Measurements from ENCODE around the gene SYNE1.

Gene SYNE1

GRCh38 chr6:152595499-152595898, 41.7 kb downstream of the SYNE1 start:
- H3K9me2 ChIP-seq (replicated peaks; ENCODE audit: insufficient read depth, low read length) = no peaks in the 10 kb centered on the region
- H3K27ac ChIP-seq (ENCODE audit: low read depth, low read length) = no peak overlapping the region
- H3K27me3 ChIP-seq (ENCODE audit: low read length) = no peaks in the 10 kb centered on the region
- no peak overlapping the region for H3K4me3 ChIP-seq (ENCODE audit: insufficient read depth, low read length, poor library complexity, severe bottlenecking)
- no peaks in the 10 kb centered on the region for H3K9me3 ChIP-seq (ENCODE audit: insufficient read depth, low read length)
- H3K9ac ChIP-seq (ENCODE audit: low read length) = no peak overlapping the region
- no peaks in the 10 kb centered on the region for H3F3A ChIP-seq (ENCODE audit: insufficient read depth)
- TF ChIP-seq EZH2phosphoT487 (conservative IDR thresholded peaks at IDR 0.05; ENCODE audit: low read length) (no peak), CTCF (IDR thresholded peaks at IDR 0.05; ENCODE audit: insufficient read depth, low read length, poor library complexity, severe bottlenecking) (no peak)
- no peaks in the 10 kb centered on the region for H3K36me3 ChIP-seq (ENCODE audit: low read length)
- H3K79me2 ChIP-seq (ENCODE audit: insufficient read depth, low read length) = no peaks in the 10 kb centered on the region
- no peak overlapping the region for H2AFZ ChIP-seq (ENCODE audit: low read depth, low read length, severe bottlenecking)
- no peak overlapping the region for H3K4me2 ChIP-seq (ENCODE audit: low read depth, low read length, poor library complexity, severe bottlenecking)
- no peaks in the 10 kb centered on the region for H4K20me1 ChIP-seq (ENCODE audit: low read depth, low read length)

- no peak overlapping the region for H2AFZ ChIP-seq (ENCODE audit: low read depth, low read length, severe bottlenecking)
- H3K9ac ChIP-seq (ENCODE audit: low read length) = no peak overlapping the region
- no peak overlapping the region for H3K4me3 ChIP-seq (ENCODE audit: insufficient read depth, low read length, poor library complexity, severe bottlenecking)
- no peaks in the 10 kb centered on the region for H3K27me3 ChIP-seq (ENCODE audit: low read length)
- no peaks in the 10 kb centered on the region for H3K36me3 ChIP-seq (ENCODE audit: low read length)
- no peaks in the 10 kb centered on the region for H3K9me2 ChIP-seq (replicated peaks; ENCODE audit: insufficient read depth, low read length)
- no peaks in the 10 kb centered on the region for H4K20me1 ChIP-seq (ENCODE audit: low read depth, low read length)
- no peaks in the 10 kb centered on the region for H3K79me2 ChIP-seq (ENCODE audit: insufficient read depth, low read length)
- no peak overlapping the region for H3K4me2 ChIP-seq (ENCODE audit: low read depth, low read length, poor library complexity, severe bottlenecking)
- TF ChIP-seq EZH2phosphoT487 (conservative IDR thresholded peaks at IDR 0.05; ENCODE audit: low read length) (no peak), CTCF (IDR thresholded peaks at IDR 0.05; ENCODE audit: insufficient read depth, low read length, poor library complexity, severe bottlenecking) (no peak)
- H3K27ac ChIP-seq (ENCODE audit: low read depth, low read length) = no peak overlapping the region
- H3K9me3 ChIP-seq (ENCODE audit: insufficient read depth, low read length) = no peaks in the 10 kb centered on the region
- no peaks in the 10 kb centered on the region for H3F3A ChIP-seq (ENCODE audit: insufficient read depth)
Measured at GRCh38 chr6:152594701-152595100, 42.5 kb downstream of the SYNE1 start.

- no peaks in the 10 kb centered on the region for H4K20me1 ChIP-seq (ENCODE audit: low read depth, low read length)
Measured at GRCh38 chr6:152588456-152588855, 48.7 kb downstream of the SYNE1 start.

More at GRCh38 chr6:152588456-152588855, 48.7 kb downstream of the SYNE1 start:
- Histone ChIP-seq H3K79me2 (ENCODE audit: insufficient read depth, low read length) (no peaks in the 10 kb centered on the region), H3K27ac (ENCODE audit: low read depth, low read length) (no peak overlapping the region), H2AFZ (ENCODE audit: low read depth, low read length, severe bottlenecking) (no peak overlapping the region), H3K27me3 (ENCODE audit: low read length) (no peaks in the 10 kb centered on the region), H3K9me3 (ENCODE audit: insufficient read depth, low read length) (no peaks in the 10 kb centered on the region), H3K9me2 (replicated peaks; ENCODE audit: insufficient read depth, low read length) (no peaks in the 10 kb centered on the region), H3K36me3 (ENCODE audit: low read length) (no peaks in the 10 kb centered on the region), H3K4me2 (ENCODE audit: low read depth, low read length, poor library complexity, severe bottlenecking) (no peak overlapping the region), H3K4me3 (ENCODE audit: insufficient read depth, low read length, poor library complexity, severe bottlenecking) (no peak overlapping the region), H3K9ac (ENCODE audit: low read length) (no peak overlapping the region), H3F3A (ENCODE audit: insufficient read depth) (no peaks in the 10 kb centered on the region)
- TF ChIP-seq EZH2phosphoT487 (conservative IDR thresholded peaks at IDR 0.05; ENCODE audit: low read length) (no peak), CTCF (IDR thresholded peaks at IDR 0.05; ENCODE audit: insufficient read depth, low read length, poor library complexity, severe bottlenecking) (no peak)

Measured in SU-DHL-6 (cell line).